Mesangial cell (primary cell): ENCODE results near the gene PAK3. TPM values are rescaled to one million over a fixed set of nuclear protein-coding genes. Genes with fewer than 3 reads are reported as not detected.

Experiments used
- total RNA-seq: library from RNA; depleted of rRNA; stranded (reverse); fragments of >200 nt; gene quantifications from 2 replicates; pipeline ENCODE4 v1.2.3, GENCODE V29; 2015

The PAK3 gene
- total RNA-seq: 1.1 and 2.0 TPM in 2 replicates

GRCh38 chrX:111095974-111096895 is at the start of gene PAK3:
Gene PAK3, plus strand, starts transcription at chrX:111096191. Its CDS starts 26,913 bp downstream, at chrX:111123104.

GRCh38 chrX:111270339-111270738 is 174.3 kb downstream of the PAK3 start, which contains the start of gene CAPN6:
Gene CAPN6, minus strand, starts transcription at chrX:111270483. Its CDS starts 6,547 bp downstream, at chrX:111263936.

Other genes with a start within 250 kb of the PAK3 start
- under 0.01 and 0.13 TPM in 2 replicates for gene CAPN6, start 174.3 kb downstream of the PAK3 start, total RNA-seq